ENCODE results near the gene MITF.

DNA sequence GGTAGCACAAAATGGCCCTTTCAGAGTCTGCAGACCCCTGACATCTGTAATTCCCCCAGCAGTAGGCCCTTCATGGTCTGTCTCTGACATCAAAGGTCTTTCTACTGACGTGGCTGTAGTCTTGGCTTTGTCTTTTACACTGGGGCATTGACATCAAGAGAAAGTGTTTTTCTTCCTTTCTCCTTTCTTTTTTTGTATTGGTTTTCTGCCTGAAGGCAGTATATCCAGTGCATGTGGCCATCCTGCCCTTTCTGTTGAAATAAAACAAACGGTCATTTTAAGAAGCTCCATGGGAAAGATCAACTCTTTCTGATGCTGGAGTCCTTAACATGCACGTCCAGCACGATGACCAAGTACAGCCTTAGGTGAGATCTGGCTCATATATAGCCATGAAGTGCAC lies 153.4 kb downstream of the MITF start:
- TF ChIP-seq, protein P1, sequence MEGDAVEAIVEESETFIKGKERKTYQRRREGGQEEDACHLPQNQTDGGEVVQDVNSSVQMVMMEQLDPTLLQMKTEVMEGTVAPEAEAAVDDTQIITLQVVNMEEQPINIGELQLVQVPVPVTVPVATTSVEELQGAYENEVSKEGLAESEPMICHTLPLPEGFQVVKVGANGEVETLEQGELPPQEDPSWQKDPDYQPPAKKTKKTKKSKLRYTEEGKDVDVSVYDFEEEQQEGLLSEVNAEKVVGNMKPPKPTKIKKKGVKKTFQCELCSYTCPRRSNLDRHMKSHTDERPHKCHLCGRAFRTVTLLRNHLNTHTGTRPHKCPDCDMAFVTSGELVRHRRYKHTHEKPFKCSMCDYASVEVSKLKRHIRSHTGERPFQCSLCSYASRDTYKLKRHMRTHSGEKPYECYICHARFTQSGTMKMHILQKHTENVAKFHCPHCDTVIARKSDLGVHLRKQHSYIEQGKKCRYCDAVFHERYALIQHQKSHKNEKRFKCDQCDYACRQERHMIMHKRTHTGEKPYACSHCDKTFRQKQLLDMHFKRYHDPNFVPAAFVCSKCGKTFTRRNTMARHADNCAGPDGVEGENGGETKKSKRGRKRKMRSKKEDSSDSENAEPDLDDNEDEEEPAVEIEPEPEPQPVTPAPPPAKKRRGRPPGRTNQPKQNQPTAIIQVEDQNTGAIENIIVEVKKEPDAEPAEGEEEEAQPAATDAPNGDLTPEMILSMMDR (IDR thresholded peaks at IDR 0.05; ENCODE audit: insufficient read depth, low read depth, low read length) = no peak
- TF ChIP-seq EZH2 (IDR thresholded peaks at IDR 0.05; ENCODE audit: insufficient read depth, low read length) = no peak
